ENCODE data around the gene ZNF57. TPM values are rescaled to one million over a fixed set of nuclear protein-coding genes. Genes with fewer than 3 reads are reported as not detected.

ZNF57 gene
- polyA plus RNA-seq, 1 of the 3 experiments (the other 2 are of a cell fraction) = 2.1 TPM

DNA sequence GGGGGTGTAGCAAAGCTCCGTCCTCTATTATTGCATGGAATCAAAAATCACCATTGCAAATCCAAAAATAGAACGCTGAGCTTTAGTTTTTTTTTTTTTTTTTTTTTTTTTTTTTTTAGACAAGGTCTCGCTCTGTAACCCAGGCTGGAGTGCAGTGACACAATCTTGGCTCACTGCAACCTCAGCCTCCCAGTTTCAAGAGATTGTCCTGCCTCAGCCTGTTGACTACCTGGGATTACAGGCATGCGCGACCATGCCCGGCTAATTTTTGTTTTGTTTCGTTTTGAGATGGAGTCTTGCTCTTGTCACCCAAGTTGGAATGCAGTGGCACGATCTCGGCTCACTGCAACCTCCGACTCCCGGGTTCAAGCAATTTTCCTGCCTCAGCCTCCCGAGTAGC, 59.4 kb downstream of the ZNF57 start:
- no peaks in the 10 kb centered on the region for H3K79me2 ChIP-seq (ENCODE audit: insufficient read depth)
- H3K4me1 ChIP-seq (ENCODE audit: control insufficient read depth in 1 of 2, insufficient read depth in 2 of 2, low read depth in 1 of 2, low read length in 1 of 2) = no peaks in the 10 kb centered on the region
- POLR2A ChIA-PET = no interaction called here
- no peaks in the 10 kb centered on the region for H4K20me1 ChIP-seq (ENCODE audit: insufficient read depth)
- no peak overlapping the region for H3K9ac ChIP-seq
- no peak overlapping the region for H2AFZ ChIP-seq (ENCODE audit: low read depth)
- no peaks in the 10 kb centered on the region for H3K9me2 ChIP-seq
- 0 out of 2 replicates have a peak, but pooled peaks cover 3% of the 10 kb centered on the region for H3K27me3 ChIP-seq (ENCODE audit: insufficient read depth)
- no peak overlapping the region for H3K4me2 ChIP-seq
- H3K36me3 ChIP-seq (replicated peaks in 1 of 2; ENCODE audit: control insufficient read depth in 1 of 2, insufficient read depth in 2 of 2, low read length in 1 of 2) = no peaks in the 10 kb centered on the region
- TF ChIP-seq, protein P1, sequence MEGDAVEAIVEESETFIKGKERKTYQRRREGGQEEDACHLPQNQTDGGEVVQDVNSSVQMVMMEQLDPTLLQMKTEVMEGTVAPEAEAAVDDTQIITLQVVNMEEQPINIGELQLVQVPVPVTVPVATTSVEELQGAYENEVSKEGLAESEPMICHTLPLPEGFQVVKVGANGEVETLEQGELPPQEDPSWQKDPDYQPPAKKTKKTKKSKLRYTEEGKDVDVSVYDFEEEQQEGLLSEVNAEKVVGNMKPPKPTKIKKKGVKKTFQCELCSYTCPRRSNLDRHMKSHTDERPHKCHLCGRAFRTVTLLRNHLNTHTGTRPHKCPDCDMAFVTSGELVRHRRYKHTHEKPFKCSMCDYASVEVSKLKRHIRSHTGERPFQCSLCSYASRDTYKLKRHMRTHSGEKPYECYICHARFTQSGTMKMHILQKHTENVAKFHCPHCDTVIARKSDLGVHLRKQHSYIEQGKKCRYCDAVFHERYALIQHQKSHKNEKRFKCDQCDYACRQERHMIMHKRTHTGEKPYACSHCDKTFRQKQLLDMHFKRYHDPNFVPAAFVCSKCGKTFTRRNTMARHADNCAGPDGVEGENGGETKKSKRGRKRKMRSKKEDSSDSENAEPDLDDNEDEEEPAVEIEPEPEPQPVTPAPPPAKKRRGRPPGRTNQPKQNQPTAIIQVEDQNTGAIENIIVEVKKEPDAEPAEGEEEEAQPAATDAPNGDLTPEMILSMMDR (IDR thresholded peaks at IDR 0.05) = no peak
- TF ChIP-seq TEAD4 (IDR thresholded peaks at IDR 0.05; ENCODE audit: borderline replicate concordance, insufficient read depth) (no peak), SIN3A (IDR thresholded peaks at IDR 0.05; ENCODE audit: borderline replicate concordance, low read depth, low read length) (no peak), MEF2A (IDR thresholded peaks at IDR 0.05; ENCODE audit: borderline replicate concordance, low read depth) (no peak), ELF1 (IDR thresholded peaks at IDR 0.05) (no peak), GABPA (IDR thresholded peaks at IDR 0.05; ENCODE audit: low read depth) (no peak), FOSL2 (IDR thresholded peaks at IDR 0.05; ENCODE audit: borderline replicate concordance, low read depth) (no peak), SMC3 (IDR thresholded peaks at IDR 0.05; ENCODE audit: low read depth, low read length) (no peak), GATA2 (CRISPR knock-in tag; IDR thresholded peaks at IDR 0.05) (no peak)
- TF ChIP-seq, protein P2, sequence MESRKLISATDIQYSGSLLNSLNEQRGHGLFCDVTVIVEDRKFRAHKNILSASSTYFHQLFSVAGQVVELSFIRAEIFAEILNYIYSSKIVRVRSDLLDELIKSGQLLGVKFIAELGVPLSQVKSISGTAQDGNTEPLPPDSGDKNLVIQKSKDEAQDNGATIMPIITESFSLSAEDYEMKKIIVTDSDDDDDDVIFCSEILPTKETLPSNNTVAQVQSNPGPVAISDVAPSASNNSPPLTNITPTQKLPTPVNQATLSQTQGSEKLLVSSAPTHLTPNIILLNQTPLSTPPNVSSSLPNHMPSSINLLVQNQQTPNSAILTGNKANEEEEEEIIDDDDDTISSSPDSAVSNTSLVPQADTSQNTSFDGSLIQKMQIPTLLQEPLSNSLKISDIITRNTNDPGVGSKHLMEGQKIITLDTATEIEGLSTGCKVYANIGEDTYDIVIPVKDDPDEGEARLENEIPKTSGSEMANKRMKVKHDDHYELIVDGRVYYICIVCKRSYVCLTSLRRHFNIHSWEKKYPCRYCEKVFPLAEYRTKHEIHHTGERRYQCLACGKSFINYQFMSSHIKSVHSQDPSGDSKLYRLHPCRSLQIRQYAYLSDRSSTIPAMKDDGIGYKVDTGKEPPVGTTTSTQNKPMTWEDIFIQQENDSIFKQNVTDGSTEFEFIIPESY (IDR thresholded peaks at IDR 0.05; ENCODE audit: borderline replicate concordance, low read depth) = no peak
- TF ChIP-seq, protein P3, sequence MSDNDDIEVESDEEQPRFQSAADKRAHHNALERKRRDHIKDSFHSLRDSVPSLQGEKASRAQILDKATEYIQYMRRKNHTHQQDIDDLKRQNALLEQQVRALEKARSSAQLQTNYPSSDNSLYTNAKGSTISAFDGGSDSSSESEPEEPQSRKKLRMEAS (IDR thresholded peaks at IDR 0.05; ENCODE audit: low read depth) = no peak
- TF ChIP-seq, protein P4, sequence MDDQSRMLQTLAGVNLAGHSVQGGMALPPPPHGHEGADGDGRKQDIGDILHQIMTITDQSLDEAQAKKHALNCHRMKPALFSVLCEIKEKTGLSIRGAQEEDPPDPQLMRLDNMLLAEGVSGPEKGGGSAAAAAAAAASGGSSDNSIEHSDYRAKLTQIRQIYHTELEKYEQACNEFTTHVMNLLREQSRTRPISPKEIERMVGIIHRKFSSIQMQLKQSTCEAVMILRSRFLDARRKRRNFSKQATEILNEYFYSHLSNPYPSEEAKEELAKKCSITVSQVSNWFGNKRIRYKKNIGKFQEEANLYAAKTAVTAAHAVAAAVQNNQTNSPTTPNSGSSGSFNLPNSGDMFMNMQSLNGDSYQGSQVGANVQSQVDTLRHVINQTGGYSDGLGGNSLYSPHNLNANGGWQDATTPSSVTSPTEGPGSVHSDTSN (IDR thresholded peaks at IDR 0.05) = no peak
- 70% methylated on average over 12 of the region's 12 CpGs for WGBS (ENCODE audit: low lambda C conversion rate)
- no peak overlapping the region for H3K27ac ChIP-seq (ENCODE audit: low read depth in 2 of 2, low read length in 1 of 2)
- DNase-seq = no peak
- H3F3A ChIP-seq (replicated peaks; ENCODE audit: insufficient read depth) = no peaks in the 10 kb centered on the region
- no peaks in the 10 kb centered on the region for H3K9me3 ChIP-seq
- no peak overlapping the region for H3K4me3 ChIP-seq (ENCODE audit: low read depth in 2 of 2, low read length in 1 of 2)
- CTCF ChIA-PET = interaction anchor here (0.6 to 10.7 kb wide), 6 partner anchors 9 to 167 kb away, joined by 3 to 154 read pairs (median 9); no protein-coding TSS in a partner anchor

Data from SK-N-SH (cell line).